Measurements from ENCODE around the gene GAL3ST2. TPM values are rescaled to one million over a fixed set of nuclear protein-coding genes. Genes with fewer than 3 reads are reported as not detected.
"Not testable (repeated sequence)": the region's sequence is repeated elsewhere in the genome, so short reads cannot be mapped to it uniquely, and the experiment has no call there.

The GAL3ST2 gene
- total RNA-seq, 1 donor from 2014 or later: not detected

DNA sequence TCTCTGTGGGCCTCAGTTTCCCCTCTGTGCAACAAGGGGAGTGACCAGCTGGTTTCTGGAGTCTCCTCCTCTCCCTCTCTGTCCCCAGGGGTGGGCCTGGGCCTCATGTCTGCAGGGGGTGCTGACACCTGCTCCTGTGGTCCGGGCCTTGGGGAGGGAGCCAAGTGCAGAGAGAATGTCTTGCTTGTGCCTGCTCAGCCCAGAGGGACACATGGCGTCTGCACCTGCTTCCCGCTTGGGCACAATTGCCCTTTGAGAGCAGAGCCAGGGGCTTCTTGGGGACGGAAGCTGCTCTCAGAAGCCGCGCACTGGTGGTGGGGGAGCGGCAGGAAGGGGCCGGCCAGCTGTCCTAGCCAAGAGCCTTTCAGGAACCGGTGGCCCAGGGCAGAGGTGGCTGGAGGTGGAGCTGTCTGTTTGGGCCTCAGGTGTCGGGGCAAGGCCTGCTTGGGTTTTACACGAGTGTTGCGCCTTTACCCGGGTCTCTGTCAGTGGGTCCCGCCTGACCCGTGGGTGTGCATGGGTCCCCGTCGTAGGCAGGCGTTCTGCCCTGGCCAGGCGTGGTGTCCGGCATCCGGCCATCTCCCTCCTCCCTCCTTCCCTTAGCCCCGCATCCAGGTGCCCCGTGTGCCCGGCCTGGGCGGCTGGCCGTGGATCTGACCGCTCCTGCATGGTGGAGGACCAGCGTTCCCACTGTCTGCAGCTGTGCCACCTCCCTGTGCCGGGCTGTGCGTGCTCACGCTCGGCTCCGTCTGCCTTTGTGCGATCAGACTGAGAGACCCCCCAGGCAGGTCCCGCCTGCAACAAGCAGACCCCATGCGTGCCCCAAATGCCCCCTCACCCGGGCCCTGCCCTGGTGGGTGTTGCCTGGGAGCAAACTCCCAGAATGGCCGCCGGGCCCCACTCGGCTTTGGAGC, 36.4 kb downstream of the GAL3ST2 start:
- ATAC-seq (no peak), DNase-seq (ENCODE audit: missing footprints) (peak; percentile 59)

DNA sequence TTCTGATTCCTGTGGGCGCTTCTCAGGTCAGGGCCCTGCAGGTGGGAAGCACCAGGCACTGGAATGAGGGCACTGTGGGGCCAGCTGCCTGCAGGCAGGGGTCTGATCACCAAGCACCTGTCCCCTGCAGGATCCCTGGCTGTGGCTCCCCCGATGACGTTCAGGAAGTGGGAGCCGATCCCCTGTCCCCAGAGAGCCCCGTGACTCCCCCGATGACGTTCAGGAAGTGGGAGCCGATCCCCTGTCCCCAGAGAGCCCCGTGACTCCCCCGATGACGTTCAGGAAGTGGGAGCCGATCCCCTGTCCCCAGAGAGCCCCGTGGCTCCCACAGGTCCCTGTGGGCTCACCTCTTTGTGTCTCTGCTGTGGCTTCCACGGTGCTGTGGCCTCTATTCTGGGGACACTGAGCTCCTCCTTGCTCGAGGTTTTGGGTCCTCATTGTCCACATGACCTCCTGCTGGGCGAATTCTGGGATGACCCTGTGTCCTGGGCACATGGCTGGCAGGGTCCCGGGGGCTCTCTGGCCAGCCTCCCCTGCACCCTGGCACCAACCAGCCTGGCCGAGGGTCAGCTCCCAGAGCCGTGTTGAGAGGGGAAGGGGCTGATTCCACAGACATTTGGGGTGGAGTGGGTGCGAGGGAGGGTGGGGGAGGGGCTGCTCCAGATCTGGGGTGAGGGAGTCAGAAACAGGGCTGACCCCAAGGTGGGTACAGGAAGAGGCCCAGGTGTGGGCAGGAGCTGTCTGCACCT, 37.2 kb downstream of the GAL3ST2 start:
- intact Hi-C loops (cut with DNase I): no loop called here
- ATAC-seq (no peak), DNase-seq (ENCODE audit: missing footprints) (no peak)

More for the DNA sequence above, 36.4 kb downstream of the GAL3ST2 start:
- intact Hi-C loops (cut with DNase I): no loop called here

DNA sequence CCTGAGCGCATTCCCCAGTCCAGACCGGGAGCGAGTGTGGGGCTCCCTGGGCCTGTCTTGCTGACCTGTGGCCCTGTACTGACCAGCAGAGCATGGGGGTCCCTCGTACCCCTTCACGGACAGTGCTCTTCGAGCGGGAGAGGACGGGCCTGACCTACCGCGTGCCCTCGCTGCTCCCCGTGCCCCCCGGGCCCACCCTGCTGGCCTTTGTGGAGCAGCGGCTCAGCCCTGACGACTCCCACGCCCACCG, 37.7 kb downstream of the GAL3ST2 start:
- intact Hi-C loops (cut with DNase I): no loop called here
- no peak for DNase-seq (ENCODE audit: missing footprints)
- no peak for ATAC-seq

DNA sequence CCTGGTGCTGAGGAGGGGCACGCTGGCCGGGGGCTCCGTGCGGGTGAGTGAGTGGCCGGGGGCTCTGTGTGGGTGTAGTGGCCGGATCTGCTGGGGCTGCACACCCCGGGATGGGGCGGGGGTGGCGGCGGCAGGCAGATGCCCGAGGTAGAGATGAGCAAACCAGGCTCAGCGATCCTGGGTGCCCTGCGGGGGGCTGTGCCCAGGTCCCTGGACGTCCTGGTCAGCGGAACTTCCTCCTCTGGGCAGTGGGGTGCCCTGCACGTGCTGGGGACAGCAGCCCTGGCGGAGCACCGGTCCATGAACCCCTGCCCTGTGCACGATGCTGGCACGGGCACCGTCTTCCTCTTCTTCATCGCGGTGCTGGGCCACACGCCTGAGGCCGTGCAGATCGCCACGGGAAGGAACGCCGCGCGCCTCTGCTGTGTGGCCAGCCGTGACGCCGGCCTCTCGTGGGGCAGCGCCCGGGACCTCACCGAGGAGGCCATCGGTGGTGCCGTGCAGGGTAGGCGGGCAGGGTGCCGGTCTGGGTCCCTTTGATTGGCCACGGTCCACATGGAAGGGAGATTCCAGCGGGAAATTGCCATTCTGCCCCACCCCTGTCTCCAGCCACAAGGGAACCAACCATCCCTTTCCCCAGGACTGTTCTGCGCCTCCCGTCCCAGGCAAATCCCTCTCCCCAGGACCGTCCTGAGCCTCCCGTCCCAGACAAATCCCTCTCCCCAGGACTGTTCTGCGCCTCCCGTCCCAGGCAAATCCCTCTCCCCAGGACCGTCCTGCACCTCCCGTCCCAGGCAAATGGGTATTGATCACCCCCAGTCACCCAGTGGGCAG, 38.2 kb downstream of the GAL3ST2 start:
- peak; percentile 63 for DNase-seq (ENCODE audit: missing footprints)
- intact Hi-C loops (cut with DNase I): no loop called here
- no peak for ATAC-seq

DNA sequence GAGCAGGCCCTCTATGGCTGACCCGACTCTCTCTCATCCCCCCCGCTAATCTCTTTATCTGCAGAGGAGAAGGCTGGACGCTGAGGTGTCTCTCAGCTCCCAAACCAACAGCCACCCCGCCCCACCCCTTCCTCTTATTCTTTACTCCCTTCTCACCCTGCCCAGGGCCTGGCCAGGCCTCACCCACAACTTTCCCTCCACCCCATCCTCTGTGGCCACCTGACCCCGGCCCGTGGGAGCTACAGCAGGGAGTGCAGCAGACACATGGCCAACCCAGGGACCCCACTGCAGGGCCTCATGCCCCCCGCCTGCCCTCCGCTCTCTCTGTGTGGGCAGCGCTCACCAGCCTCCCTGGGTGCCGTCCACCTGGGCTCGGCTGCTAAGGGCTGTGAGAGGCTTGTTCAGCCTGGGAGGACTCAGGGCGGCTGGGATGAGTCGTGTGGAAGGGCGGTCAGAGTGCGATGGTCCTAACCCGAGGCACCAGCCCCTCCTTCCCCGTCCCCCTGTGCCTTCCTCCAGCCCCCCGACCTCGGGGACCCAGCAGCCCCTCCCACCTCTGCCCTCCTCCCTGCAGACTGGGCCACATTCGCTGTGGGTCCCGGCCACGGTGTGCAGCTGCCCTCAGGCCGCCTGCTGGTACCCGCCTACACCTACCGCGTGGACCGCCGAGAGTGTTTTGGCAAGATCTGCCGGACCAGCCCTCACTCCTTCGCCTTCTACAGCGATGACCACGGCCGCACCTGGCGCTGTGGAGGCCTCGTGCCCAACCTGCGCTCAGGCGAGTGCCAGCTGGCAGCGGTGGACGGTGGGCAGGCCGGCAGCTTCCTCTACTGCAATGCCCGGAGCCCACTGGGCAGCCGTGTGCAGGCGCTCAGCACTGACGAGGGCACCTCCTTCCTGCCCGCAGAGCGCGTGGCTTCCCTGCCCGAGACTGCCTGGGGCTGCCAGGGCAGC, 39.1 kb downstream of the GAL3ST2 start:
- DNase-seq (ENCODE audit: missing footprints): peak; percentile 71
- intact Hi-C loops (cut with DNase I): no loop called here
- no peak for ATAC-seq

DNA sequence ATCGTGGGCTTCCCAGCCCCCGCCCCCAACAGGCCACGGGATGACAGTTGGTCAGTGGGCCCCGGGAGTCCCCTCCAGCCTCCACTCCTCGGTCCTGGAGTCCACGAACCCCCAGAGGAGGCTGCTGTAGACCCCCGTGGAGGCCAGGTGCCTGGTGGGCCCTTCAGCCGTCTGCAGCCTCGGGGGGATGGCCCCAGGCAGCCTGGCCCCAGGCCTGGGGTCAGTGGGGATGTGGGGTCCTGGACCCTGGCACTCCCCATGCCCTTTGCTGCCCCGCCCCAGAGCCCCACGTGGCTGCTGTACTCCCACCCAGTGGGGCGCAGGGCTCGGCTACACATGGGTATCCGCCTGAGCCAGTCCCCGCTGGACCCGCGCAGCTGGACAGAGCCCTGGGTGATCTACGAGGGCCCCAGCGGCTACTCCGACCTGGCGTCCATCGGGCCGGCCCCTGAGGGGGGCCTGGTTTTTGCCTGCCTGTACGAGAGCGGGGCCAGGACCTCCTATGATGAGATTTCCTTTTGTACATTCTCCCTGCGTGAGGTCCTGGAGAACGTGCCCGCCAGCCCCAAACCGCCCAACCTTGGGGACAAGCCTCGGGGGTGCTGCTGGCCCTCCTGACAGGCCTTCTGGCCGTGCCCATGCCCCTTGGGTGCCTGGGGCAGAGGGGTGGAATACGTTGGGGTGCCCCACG, 40.0 kb downstream of the GAL3ST2 start:
- ATAC-seq (no peak), DNase-seq (ENCODE audit: missing footprints) (no peak)
- intact Hi-C loops (cut with DNase I): no loop called here

DNA sequence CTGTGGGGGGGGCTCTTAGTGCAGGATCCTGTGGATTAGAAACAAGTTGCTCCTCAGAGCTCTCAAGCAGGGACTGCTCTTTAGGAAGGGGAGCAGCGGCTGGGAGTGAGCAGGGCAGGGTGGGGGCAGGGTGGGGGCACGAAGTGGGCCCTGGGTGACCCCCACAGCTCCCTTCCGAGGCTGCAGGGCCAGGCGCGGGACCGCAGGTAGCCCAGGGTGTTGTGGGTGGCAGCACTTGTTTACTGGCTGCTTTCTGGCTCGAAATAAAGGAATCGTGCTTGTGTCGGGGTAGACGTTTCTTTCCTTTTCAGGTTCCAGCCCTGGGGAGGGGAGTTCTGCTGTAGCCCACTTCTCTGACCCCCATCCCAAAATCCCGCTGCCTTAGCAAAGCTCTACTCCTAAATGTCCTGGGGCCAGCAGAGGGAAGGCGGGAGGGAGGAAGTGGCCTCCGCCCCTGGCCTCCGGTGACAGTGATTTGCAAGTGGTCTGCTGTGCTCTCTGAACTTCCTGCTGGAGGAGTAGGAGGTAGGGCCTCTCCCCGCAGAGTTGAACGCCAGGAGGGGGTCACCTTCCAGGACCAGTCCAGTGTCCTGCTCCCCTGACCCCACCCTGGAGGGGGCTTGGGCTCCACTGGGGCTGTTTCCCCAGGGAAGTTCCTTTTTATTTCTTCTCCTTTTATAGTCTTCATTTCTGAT, 40.7 kb downstream of the GAL3ST2 start:
- DNase-seq (ENCODE audit: missing footprints) (peak; percentile 55), ATAC-seq (no peak)
- intact Hi-C loops (cut with DNase I): no loop called here

DNA sequence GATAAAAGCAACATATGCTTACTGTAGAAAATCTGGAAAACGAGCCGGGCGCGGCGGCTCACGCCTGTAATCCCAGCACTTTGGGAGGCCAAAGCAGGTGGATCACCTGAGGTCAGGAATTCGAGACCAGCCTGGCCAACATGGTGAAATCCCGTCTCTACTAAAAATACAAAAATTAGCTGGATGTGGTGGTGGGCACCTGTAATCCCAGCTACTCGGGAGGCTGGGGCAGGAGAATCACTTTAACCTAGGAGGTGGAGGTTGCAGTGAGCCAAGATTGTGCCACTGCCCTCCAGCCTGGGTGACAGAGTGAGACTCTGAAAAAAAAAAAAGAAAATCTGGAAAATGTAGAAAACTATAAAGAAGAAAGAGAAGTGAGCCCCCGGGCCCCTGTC, 41.2 kb downstream of the GAL3ST2 start:
- ATAC-seq; intact Hi-C loops (cut with DNase I); DNase-seq (ENCODE audit: missing footprints): not testable (repeated sequence)

DNA sequence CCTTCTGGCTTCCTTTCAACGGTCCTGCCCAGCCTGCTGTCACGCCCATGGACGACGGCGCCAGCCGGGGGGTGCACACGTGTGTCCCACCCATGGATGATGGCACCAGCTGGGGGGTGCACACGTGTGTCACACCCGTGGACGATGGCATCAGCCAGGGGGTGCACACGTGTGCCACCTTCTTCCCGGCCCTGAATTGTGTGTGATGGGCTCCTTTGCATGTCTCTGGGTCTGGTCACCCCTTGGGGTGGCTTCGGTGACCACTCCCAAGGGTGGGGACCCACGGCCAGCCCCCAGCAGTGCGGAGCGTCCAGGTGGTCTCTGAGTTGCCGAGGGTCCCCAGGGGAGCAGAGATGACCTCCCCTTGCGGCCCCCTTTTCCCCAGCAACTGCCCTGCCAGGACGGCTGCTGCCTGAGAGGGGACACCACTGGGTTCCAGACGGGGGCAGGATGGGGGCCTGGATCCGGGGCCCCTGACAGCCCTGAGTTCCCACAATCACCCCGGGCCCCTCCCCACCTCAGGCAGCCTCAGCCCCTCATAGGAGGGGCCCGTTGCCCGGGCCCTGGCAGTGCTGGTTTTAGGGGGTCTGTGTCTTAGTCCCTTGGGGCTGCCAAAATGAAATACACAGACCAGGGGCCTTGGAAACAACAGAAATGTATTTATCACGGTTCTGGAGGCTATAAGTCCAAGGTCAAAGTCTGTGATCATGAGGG, 41.8 kb downstream of the GAL3ST2 start:
- intact Hi-C loops (cut with DNase I): no loop called here
- ATAC-seq (no peak), DNase-seq (ENCODE audit: missing footprints) (no peak)

DNA sequence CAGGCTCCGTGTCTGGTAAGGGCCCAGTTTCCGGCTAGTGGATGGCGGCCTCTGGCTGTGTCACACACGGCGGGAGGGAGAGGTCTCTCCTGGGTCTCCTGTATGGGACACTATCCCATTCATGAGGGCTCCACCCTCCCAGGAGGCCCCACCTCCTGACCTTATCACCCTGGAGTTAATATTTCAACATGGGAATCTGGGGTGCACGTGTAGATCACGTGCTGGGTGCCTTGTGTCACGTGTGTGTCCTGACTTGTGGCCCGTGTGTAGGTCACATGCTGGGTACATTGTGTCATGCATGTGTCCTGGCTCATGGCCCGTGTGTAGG, 42.3 kb downstream of the GAL3ST2 start:
- intact Hi-C loops (cut with DNase I): no loop called here
- DNase-seq (ENCODE audit: missing footprints) (no peak), ATAC-seq (no peak)

DNA sequence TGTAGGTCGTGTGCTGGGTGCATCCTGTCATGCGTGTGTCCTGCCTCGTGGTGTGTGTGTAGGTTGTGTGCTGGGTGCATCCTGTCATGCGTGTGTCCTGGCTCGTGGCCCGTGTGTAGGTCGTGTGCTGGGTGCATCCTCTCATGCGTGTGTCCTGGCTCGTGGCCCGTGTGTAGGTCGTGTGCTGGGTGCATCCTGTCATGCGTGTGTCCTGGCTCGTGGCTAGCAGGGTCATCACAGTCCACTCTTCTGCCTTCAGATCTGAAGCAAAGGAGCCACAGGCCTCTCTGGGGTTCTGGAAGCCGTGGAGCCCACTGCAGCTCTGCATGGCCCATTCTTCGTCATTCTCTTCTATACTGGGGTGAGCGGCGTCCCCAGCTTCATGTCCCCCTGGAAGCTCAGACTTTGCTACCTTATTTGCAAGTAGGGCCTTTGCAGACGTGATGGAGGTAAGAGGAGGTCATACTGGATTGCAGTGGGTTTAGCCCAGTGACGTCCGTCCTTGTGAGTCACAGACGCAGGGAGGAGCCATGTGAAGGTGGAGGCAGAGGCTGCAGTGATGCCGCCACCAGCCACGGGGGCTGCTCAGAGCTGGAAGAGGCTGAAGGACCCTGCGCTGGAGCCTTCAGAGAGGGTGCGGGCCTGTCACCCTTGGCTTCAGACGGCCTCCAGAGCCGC, 43.5 kb downstream of the GAL3ST2 start:
- ATAC-seq; DNase-seq (ENCODE audit: missing footprints); intact Hi-C loops (cut with DNase I): not testable (repeated sequence)

DNA sequence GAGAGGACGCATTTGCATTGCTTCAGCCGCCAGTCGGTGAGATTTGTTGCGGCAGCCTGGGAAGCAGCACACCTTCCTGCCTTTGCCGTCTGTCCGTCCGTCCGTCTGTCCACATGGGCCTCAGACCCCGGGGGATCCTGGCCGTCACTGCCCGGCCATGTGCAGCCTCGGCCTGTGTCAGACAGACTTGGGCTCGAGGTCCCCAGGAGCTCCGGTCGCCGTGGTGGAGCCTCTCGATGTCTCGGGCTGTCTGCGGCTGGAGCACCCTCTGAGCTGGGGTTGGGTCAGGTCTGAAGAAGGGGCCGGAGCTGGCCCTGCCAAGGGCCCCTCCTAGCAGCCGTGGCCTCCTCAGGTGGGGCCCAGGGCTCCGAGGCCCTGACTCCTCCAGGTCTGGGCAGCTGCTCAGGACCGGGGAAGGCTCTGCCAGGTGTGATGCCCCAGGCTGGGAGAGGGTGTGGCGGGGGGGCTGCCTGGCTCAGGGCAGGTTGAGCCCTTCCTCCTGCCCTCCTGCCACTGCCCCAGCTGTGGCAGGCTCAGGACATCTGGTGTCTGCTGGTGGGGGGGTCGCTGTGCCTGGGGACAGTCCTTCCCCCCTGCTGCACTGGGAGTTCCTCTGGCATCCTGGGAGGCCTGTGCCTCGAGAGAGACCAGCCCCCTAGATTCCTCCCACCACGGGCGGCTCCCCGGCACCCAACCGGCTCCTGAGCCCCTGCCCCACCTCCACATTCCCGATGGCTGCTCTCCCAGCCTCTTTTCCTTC, 44.2 kb downstream of the GAL3ST2 start:
- intact Hi-C loops (cut with DNase I): no loop called here
- peak; percentile 62 for DNase-seq (ENCODE audit: missing footprints)
- ATAC-seq: no peak

DNA sequence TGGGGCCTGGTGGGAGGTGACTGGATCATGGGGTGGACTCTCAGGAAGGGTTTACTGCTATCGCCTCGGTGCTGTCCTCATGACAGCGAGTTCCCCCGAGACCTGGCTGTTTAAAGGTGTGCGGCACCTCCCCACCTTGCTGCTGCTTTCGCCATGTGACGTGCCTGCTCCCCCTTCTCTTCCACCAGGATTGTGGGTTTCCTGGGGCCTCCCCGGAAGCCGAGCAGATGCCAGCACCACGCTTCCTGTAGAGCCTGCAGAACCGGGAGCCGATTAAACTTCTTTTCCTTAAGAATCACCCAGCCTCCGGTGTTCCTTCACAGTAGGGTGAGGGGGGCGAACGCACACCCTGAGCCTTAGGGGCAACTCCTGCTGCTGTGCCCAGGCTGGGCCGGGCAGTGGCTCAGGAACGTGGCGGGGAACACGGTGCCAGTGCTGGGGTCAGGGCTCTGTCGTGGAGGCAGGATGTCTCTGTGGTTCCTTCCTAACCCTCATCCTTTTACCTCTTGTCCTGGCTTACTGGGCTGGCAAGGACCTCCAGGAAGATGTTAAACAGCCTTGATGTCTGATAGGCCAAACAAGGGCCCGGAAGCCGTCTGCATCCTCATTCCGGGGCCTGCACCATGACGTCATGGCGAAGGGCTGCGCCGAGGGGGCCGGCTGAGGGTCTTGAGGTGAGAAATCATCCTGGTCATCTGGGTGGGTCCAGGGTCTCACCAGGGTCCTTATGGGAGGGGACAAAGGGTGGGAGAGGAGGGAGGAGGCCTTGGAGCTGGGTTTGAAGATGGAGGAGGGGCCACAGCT, 45.0 kb downstream of the GAL3ST2 start:
- DNase-seq (ENCODE audit: missing footprints) (peak; percentile 55), ATAC-seq (no peak)
- intact Hi-C loops (cut with DNase I): no loop called here

DNA sequence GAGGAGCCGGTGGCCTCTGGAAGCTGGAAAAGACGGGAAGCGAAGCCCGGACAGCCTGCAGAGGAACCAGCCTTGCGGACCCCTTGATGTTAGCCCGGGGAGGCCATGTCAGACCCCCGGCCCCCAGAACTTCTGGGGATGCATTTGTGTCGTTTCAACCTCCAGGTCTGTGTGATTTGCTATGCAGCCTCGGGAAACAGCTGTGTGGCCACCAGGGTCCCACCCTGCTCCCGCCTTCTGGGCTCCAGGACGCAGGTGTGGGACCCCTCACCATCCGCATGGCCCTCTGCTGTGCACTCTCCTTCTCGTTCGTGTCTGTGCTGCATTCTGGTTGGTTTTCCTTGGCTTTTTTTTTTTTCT, 45.6 kb downstream of the GAL3ST2 start:
- DNase-seq (ENCODE audit: missing footprints) (no peak), ATAC-seq (no peak)
- intact Hi-C loops (cut with DNase I): no loop called here
